HEK293T (cell line): ENCODE results near the gene OMG.

Source experiments
- ARNT ChIP-seq: fragments of 450-650 bp; IDR thresholded peaks from 2 replicates; pipeline ENCODE4 v1.6.1; 2017; ENCODE audit warnings: mild to moderate bottlenecking
- BHLHE40 ChIP-seq: fragments of 450-650 bp; IDR thresholded peaks from 2 replicates; pipeline ENCODE4 v1.6.1; 2016; ENCODE audit warnings: mild to moderate bottlenecking, moderate library complexity, borderline replicate concordance
- CTBP1 ChIP-seq: fragments of 450-650 bp; IDR thresholded peaks from 2 replicates; pipeline ENCODE4 v1.6.1; 2016; ENCODE audit warnings: borderline replicate concordance
- ELF4 ChIP-seq: fragments of 450-650 bp; IDR thresholded peaks from 2 replicates; pipeline ENCODE4 v1.6.1; 2017; ENCODE audit warnings: antibody characterized with exemption
- FOXA1 ChIP-seq: fragments of 450-650 bp; IDR thresholded peaks from 2 replicates; pipeline ENCODE4 v1.6.1; 2016; ENCODE audit warnings: mild to moderate bottlenecking
- FOXM1 ChIP-seq: fragments of 450-650 bp; IDR thresholded peaks from 2 replicates; pipeline ENCODE4 v1.6.1; 2017; ENCODE audit warnings: mild to moderate bottlenecking, borderline replicate concordance
- HDGF ChIP-seq: fragments of 450-650 bp; IDR thresholded peaks from 2 replicates; pipeline ENCODE4 v1.6.1; 2017; ENCODE audit warnings: antibody characterized with exemption, borderline replicate concordance
- LEF1 ChIP-seq: fragments of 450-650 bp; IDR thresholded peaks from 2 replicates; pipeline ENCODE4 v1.6.1; 2017; ENCODE audit warnings: mild to moderate bottlenecking, borderline replicate concordance
- NFRKB ChIP-seq: fragments of 450-650 bp; IDR thresholded peaks from 2 replicates; pipeline ENCODE4 v1.6.1; 2016; ENCODE audit warnings: mild to moderate bottlenecking, moderate library complexity
- SP1 ChIP-seq: fragments of 450-650 bp; IDR thresholded peaks from 2 replicates; pipeline ENCODE4 v1.6.1; 2017
- SUZ12 ChIP-seq: fragments of 450-650 bp; IDR thresholded peaks from 2 replicates; pipeline ENCODE4 v1.6.1; 2016; ENCODE audit warnings: mild to moderate bottlenecking
- TARDBP ChIP-seq: fragments of 450-650 bp; IDR thresholded peaks from 2 replicates; pipeline ENCODE4 v1.6.1; 2016
- TF ChIP-seq, protein P1 (sequence below): fragments of 450-650 bp; IDR thresholded peaks from 2 replicates; pipeline ENCODE4 v1.6.1; 2016

- TF ChIP-seq SP1 (no peak), FOXA1 (no peak), FOXM1 (no peak), NFRKB (no peak), ARNT (no peak), BHLHE40 (no peak), HDGF (no peak), ELF4 (no peak), TARDBP (no peak), SUZ12 (no peak), CTBP1 (no peak), LEF1 (no peak)
- TF ChIP-seq, protein P1, sequence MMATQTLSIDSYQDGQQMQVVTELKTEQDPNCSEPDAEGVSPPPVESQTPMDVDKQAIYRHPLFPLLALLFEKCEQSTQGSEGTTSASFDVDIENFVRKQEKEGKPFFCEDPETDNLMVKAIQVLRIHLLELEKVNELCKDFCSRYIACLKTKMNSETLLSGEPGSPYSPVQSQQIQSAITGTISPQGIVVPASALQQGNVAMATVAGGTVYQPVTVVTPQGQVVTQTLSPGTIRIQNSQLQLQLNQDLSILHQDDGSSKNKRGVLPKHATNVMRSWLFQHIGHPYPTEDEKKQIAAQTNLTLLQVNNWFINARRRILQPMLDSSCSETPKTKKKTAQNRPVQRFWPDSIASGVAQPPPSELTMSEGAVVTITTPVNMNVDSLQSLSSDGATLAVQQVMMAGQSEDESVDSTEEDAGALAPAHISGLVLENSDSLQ = no peak
These were observed 44.3 kb downstream of the OMG start for GRCh38 chr17:31252741-31253140.
